HepG2 (cell line): ENCODE results near the gene VEZF1.

Source experiments
- DR1 ChIP-seq: sonication (generic); formaldehyde crosslinking; IDR thresholded peaks from 2 replicates; pipeline ENCODE4 v1.8.0; 2021; ENCODE audit warnings: mild to moderate bottlenecking, missing genetic modification reagents, inconsistent platforms
- MXI1 ChIP-seq: IDR thresholded peaks from 3 replicates; pipeline ENCODE4 v1.6.1; 2012; ENCODE audit warnings: low read depth, low read length, inconsistent platforms, borderline replicate concordance
- RXRB ChIP-seq: IDR thresholded peaks from 2 replicates; pipeline ENCODE4 v1.6.1; 2016; ENCODE audit warnings: borderline replicate concordance, missing genetic modification reagents, missing compliant biosample characterization
- SRSF1 ChIP-seq: fragments of 200-400 bp; formaldehyde crosslinking; optimal IDR thresholded peaks from 2 replicates; pipeline ENCODE3; 2017; ENCODE audit warnings: mild to moderate bottlenecking, low read depth, low read length, moderate library complexity
- YEATS2 ChIP-seq: sonication (generic); formaldehyde crosslinking; IDR thresholded peaks from 2 replicates; pipeline ENCODE4 v1.4.0; 2020; ENCODE audit warnings: missing genetic modification reagents, borderline replicate concordance
- ZBTB20 ChIP-seq: sonication (generic); formaldehyde crosslinking; IDR thresholded peaks from 2 replicates; pipeline ENCODE4 v1.8.1; 2023; ENCODE audit warnings: missing genetic modification reagents, low read depth, mild to moderate bottlenecking, borderline replicate concordance
- ZNF446 ChIP-seq: sonication (generic); formaldehyde crosslinking; IDR thresholded peaks from 2 replicates; pipeline ENCODE4 v1.5.0; 2020; ENCODE audit warnings: mild to moderate bottlenecking, missing genetic modification reagents
- ZNF780A ChIP-seq: sonication (generic); formaldehyde crosslinking; IDR thresholded peaks from 2 replicates; pipeline ENCODE4 v1.8.0; 2022; ENCODE audit warnings: mild to moderate bottlenecking, missing genetic modification reagents, moderate library complexity

GRCh38 chr17:57980522-57980921, 7.5 kb downstream of the VEZF1 start:
- no peak for TF ChIP-seq ZNF780A (CRISPR knock-in tag)
- no peak for TF ChIP-seq ZNF446
- no peak for TF ChIP-seq MXI1
- TF ChIP-seq RXRB (CRISPR knock-in tag): no peak
- no peak for TF ChIP-seq ZBTB20
- TF ChIP-seq YEATS2 (CRISPR knock-in tag): no peak
- TF ChIP-seq SRSF1: no peak
- TF ChIP-seq DR1 (CRISPR knock-in tag): no peak
